ENCODE measurements around the gene ZNF3. TPM values are rescaled to one million over a fixed set of nuclear protein-coding genes. Genes with fewer than 3 reads are reported as not detected.

Gene ZNF3
- total RNA-seq, 1 donor: 24.3 TPM

GRCh38 chr7:100065452-100066186 is 15.9 kb downstream of the ZNF3 start:
- H3K4me3 ChIP-seq (ENCODE audit: low read depth, low read length): no peak overlapping the region
- peak; percentile 99 for DNase-seq (ENCODE audit: low read depth)
- TF ChIP-seq, protein P1, sequence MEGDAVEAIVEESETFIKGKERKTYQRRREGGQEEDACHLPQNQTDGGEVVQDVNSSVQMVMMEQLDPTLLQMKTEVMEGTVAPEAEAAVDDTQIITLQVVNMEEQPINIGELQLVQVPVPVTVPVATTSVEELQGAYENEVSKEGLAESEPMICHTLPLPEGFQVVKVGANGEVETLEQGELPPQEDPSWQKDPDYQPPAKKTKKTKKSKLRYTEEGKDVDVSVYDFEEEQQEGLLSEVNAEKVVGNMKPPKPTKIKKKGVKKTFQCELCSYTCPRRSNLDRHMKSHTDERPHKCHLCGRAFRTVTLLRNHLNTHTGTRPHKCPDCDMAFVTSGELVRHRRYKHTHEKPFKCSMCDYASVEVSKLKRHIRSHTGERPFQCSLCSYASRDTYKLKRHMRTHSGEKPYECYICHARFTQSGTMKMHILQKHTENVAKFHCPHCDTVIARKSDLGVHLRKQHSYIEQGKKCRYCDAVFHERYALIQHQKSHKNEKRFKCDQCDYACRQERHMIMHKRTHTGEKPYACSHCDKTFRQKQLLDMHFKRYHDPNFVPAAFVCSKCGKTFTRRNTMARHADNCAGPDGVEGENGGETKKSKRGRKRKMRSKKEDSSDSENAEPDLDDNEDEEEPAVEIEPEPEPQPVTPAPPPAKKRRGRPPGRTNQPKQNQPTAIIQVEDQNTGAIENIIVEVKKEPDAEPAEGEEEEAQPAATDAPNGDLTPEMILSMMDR (IDR thresholded peaks at IDR 0.05; ENCODE audit: insufficient read depth, low read length): no peak

GRCh38 chr7:100064162-100064561 is 17.4 kb downstream of the ZNF3 start:
- DNase-seq (ENCODE audit: low read depth): no peak

DNA sequence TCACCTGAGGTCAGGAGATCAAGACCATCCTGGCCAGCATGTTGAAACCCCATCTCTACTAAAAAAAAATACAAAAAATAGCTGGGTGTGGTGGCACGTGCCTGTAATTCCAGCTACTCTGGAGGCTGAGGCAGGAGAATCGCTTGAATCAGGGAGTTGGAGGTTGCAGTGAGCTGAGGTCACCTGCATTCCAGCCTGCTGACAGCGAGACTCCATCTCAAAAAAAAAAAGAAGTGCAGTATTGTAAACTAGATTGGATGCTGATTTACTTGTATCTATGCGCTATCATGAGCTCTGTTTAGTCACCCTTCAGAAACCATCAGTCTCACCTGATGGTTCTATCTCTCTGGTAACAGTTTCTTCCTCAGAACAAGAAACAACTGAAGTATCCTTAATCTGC is 18.1 kb downstream of the ZNF3 start:
- no peak overlapping the region for H3K4me3 ChIP-seq (ENCODE audit: low read depth, low read length)
- TF ChIP-seq, protein P1 (IDR thresholded peaks at IDR 0.05; ENCODE audit: insufficient read depth, low read length): no peak
- no peak for DNase-seq (ENCODE audit: low read depth)

More at GRCh38 chr7:100064162-100064561, 17.4 kb downstream of the ZNF3 start:
- TF ChIP-seq, protein P1 (IDR thresholded peaks at IDR 0.05; ENCODE audit: insufficient read depth, low read length): no peak
- no peak overlapping the region for H3K4me3 ChIP-seq (ENCODE audit: low read depth, low read length)

- TF ChIP-seq, protein P1 (IDR thresholded peaks at IDR 0.05; ENCODE audit: insufficient read depth, low read length): no peak
- no peak for DNase-seq (ENCODE audit: low read depth)
- no peak overlapping the region for H3K4me3 ChIP-seq (ENCODE audit: low read depth, low read length)
Observed at GRCh38 chr7:100061518-100062193, 19.9 kb downstream of the ZNF3 start.

DNA sequence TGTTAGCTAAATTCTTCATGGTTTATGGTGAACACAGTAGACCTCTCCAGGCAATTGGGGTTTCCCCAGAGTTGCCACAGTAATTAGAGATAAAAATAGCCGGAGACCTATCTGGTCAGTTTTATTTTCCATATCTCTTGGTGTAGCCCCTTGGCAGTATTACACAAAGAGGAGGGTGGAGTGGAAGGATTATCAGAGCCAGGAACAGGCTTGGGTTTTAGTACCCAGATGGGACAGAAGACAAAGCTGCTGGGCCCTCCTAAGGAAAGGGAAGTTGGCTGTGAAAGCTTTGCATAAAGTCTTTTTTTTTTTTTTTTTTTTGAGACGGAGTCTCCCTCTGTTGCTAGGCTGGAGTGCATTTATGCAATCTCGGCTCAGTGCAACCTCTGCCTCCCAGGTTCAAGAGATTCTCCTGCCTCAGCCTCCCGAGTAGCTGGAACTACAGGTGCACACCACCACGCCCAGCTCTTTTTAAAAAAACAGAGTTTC is 22.2 kb downstream of the ZNF3 start:
- no peak overlapping the region for H3K4me3 ChIP-seq (ENCODE audit: low read depth, low read length)
- TF ChIP-seq, protein P1 (IDR thresholded peaks at IDR 0.05; ENCODE audit: insufficient read depth, low read length): no peak
- no peak for DNase-seq (ENCODE audit: low read depth)

DNA sequence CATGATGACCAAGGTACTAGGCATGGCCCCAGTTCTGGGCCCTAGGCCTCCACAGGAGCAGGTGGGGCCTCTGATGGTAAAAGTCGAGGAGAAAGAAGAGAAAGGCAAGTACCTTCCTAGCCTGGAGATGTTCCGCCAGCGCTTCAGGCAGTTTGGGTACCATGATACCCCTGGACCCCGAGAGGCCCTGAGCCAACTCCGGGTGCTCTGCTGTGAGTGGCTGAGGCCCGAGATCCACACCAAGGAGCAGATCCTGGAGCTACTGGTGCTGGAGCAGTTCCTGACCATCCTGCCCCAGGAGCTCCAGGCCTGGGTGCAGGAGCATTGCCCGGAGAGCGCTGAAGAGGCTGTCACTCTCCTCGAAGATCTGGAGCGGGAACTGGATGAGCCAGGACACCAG is 24.5 kb downstream of the ZNF3 start:
- TF ChIP-seq, protein P1 (IDR thresholded peaks at IDR 0.05; ENCODE audit: insufficient read depth, low read length): no peak
- no peak overlapping the region for H3K4me3 ChIP-seq (ENCODE audit: low read depth, low read length)
- no peak for DNase-seq (ENCODE audit: low read depth)

Data from fibroblast of the aortic adventitia (primary cell).